H1 (cell line): ENCODE results near the gene HBD. TPM values are rescaled to one million over a fixed set of nuclear protein-coding genes. Genes with fewer than 3 reads are reported as not detected.

Experiments used
- CTCF ChIA-PET: fragments of 300-600 bp; sonication (Branson Sonifier 250); formaldehyde crosslinking; loops from one replicate; lab custom pipeline; 2021; ENCODE audit not compliant: partially characterized antibody; lab: Charles Lee
- POLR2A ChIA-PET: fragments of 300-600 bp; sonication (Branson Sonifier 250); formaldehyde crosslinking; loops from one replicate; lab custom pipeline; 2021; ENCODE audit warnings: inconsistent platforms; ENCODE audit not compliant: partially characterized antibody; lab: Charles Lee
- DNase-seq, 2 experiments: peaks; one replicate each; pipeline versions ENCODE4 v3.0.0 to v3.0.0-alpha.2; 2010 to 2022; ENCODE audit warnings: low spot score in 2 of 2, low read depth in 1 of 2, mixed read lengths in 1 of 2
- FAIRE-seq: peaks from 2 replicates; lab custom pipeline; 2011; peaks lifted over from hg19 to GRCh38; lab: Jason Lieb, UNC
- H2AFZ ChIP-seq: 2 replicates; pipeline ENCODE4 v1.8.1; 2012; ENCODE audit warnings: low read length, inconsistent platforms
- H2AK5ac ChIP-seq: 2 replicates; pipeline ENCODE4 v1.6.1; 2013; ENCODE audit warnings: low read depth, low read length
- H2BK120ac ChIP-seq: replicated peaks from 2 replicates; pipeline ENCODE3; 2013; ENCODE audit warnings: low read depth, low read length, inconsistent platforms
- H2BK12ac ChIP-seq: 2 replicates; pipeline ENCODE4 v1.6.1; 2013; ENCODE audit warnings: low read depth, low read length
- H2BK15ac ChIP-seq: 2 replicates; pipeline ENCODE4 v1.6.1; 2013; ENCODE audit warnings: low read length
- H2BK20ac ChIP-seq: 2 replicates; pipeline ENCODE4 v1.6.1; 2013; ENCODE audit warnings: low read length
- H2BK5ac ChIP-seq: 2 replicates; pipeline ENCODE4 v1.6.1; 2013; ENCODE audit warnings: low read depth, low read length
- H3K14ac ChIP-seq: 2 replicates; pipeline ENCODE4 v1.6.1; 2013; ENCODE audit warnings: inconsistent platforms; ENCODE audit not compliant: insufficient read length
- H3K18ac ChIP-seq: 2 replicates; pipeline ENCODE4 v1.6.1; 2013; ENCODE audit warnings: low read length; ENCODE audit errors: extremely low read depth
- H3K23ac ChIP-seq: 2 replicates; pipeline ENCODE4 v1.6.1; 2013; ENCODE audit warnings: inconsistent platforms; ENCODE audit not compliant: insufficient read length
- H3K23me2 ChIP-seq: 2 replicates; pipeline ENCODE4 v1.6.1; 2013; ENCODE audit warnings: low read depth, low read length
- H3K27ac ChIP-seq: 2 replicates; pipeline ENCODE4 v1.6.1; 2011; ENCODE audit warnings: low read depth, low read length, inconsistent platforms
- H3K27me3 ChIP-seq, 4 experiments: replicated peaks in 1 of 4; 1 replicate in 1 of 4; 2 replicates in 3 of 4; pipeline versions ENCODE4 v1.6.1 to v1.8.1; 2011 to 2013; ENCODE audit warnings: low read length in 3 of 4, mild to moderate bottlenecking in 3 of 4, inconsistent platforms in 2 of 4, mixed read lengths in 2 of 4, moderate library complexity in 1 of 4; ENCODE audit not compliant: control insufficient read depth in 3 of 4, insufficient read depth in 3 of 4; ENCODE audit errors: extremely low read depth in 1 of 4
- H3K36me3 ChIP-seq, 4 experiments: 2 replicates each; pipeline versions ENCODE4 v1.6.1 to v1.8.1; 2011 to 2013; ENCODE audit warnings: mild to moderate bottlenecking in 4 of 4, low read length in 3 of 4, moderate library complexity in 2 of 4, control low read depth in 1 of 4, inconsistent platforms in 1 of 4; ENCODE audit not compliant: insufficient read depth in 4 of 4, control insufficient read depth in 2 of 4
- H3K4ac ChIP-seq: replicated peaks from 2 replicates; pipeline ENCODE3; 2013; ENCODE audit warnings: low read length, low read depth, mixed read lengths, inconsistent platforms; ENCODE audit not compliant: insufficient read length
- H3K4me1 ChIP-seq, 4 experiments: replicated peaks in 1 of 4; 1 replicate in 1 of 4; 2 replicates in 3 of 4; pipeline versions ENCODE4 v1.6.1 to v1.8.1; 2011 to 2013; ENCODE audit warnings: low read length in 3 of 4, inconsistent platforms in 2 of 4, mixed read lengths in 1 of 4; ENCODE audit not compliant: insufficient read depth in 4 of 4, control insufficient read depth in 3 of 4
- H3K4me2 ChIP-seq, 2 experiments: 2 replicates each; pipeline versions ENCODE4 v1.6.1 to v1.8.1; 2011 to 2013; ENCODE audit warnings: low read depth in 2 of 2, low read length in 2 of 2, control low read depth in 1 of 2, inconsistent platforms in 1 of 2, mild to moderate bottlenecking in 1 of 2; ENCODE audit not compliant: insufficient read depth in 1 of 2
- H3K4me3 ChIP-seq, 4 experiments: fragments of 200-600, 300-600 bp in 1 of 4; sonication (generic), shearing (Covaris generic), sonication (Bioruptor Twin) in 1 of 4; 2 replicates each; pipeline versions ENCODE4 v1.5.1 to v1.8.1; 2011 to 2016; ENCODE audit warnings: low read length in 4 of 4, low read depth in 3 of 4, control low read depth in 2 of 4, inconsistent platforms in 2 of 4, mild to moderate bottlenecking in 2 of 4, mixed read lengths in 1 of 4, moderate library complexity in 1 of 4; ENCODE audit not compliant: insufficient read depth in 2 of 4; ENCODE audit errors: extremely low read depth in 1 of 4
- H3K56ac ChIP-seq: replicated peaks from 2 replicates; pipeline ENCODE3; 2013; ENCODE audit warnings: low read depth, mild to moderate bottlenecking, mixed read lengths, low read length, inconsistent platforms; ENCODE audit not compliant: insufficient read length
- H3K79me1 ChIP-seq: 2 replicates; pipeline ENCODE4 v1.6.1; 2013; ENCODE audit warnings: low read depth, low read length, control low read depth
- H3K79me2 ChIP-seq, 2 experiments: 2 replicates each; pipeline versions ENCODE4 v1.6.1 to v1.8.1; 2012 to 2013; ENCODE audit warnings: low read length in 2 of 2, mild to moderate bottlenecking in 2 of 2, inconsistent platforms in 1 of 2; ENCODE audit not compliant: insufficient read depth in 2 of 2, control insufficient read depth in 1 of 2
- H3K9ac ChIP-seq, 4 experiments: replicated peaks in 1 of 4; 1 replicate in 1 of 4; 2 replicates in 3 of 4; pipeline versions ENCODE4 v1.6.1 to v1.8.1; 2011 to 2013; ENCODE audit warnings: low read depth in 3 of 4, low read length in 3 of 4, control low read depth in 2 of 4, mild to moderate bottlenecking in 2 of 4, moderate library complexity in 2 of 4, inconsistent platforms in 1 of 4; ENCODE audit errors: extremely low read depth in 1 of 4
- H3K9me3 ChIP-seq, 2 experiments: 2 replicates each; pipeline versions ENCODE4 v1.6.1 to v1.8.1; 2012 to 2013; ENCODE audit warnings: mild to moderate bottlenecking in 2 of 2, moderate library complexity in 2 of 2, control low read depth in 1 of 2, inconsistent platforms in 1 of 2, low read depth in 1 of 2, low read length in 1 of 2, mixed read lengths in 1 of 2; ENCODE audit not compliant: insufficient read depth in 2 of 2
- H4K20me1 ChIP-seq, 2 experiments: replicated peaks in 1 of 2; 2 replicates each; pipeline versions ENCODE3 to v1.8.1; 2011 to 2013; ENCODE audit warnings: inconsistent platforms in 2 of 2, low read length in 2 of 2, mild to moderate bottlenecking in 1 of 2; ENCODE audit not compliant: insufficient read depth in 2 of 2, control insufficient read depth in 1 of 2
- H4K5ac ChIP-seq: 2 replicates; pipeline ENCODE4 v1.6.1; 2013; ENCODE audit warnings: low read length, low read depth, mixed read lengths, inconsistent platforms; ENCODE audit not compliant: insufficient read length
- H4K8ac ChIP-seq: 2 replicates; pipeline ENCODE4 v1.8.0; 2013; ENCODE audit warnings: mild to moderate bottlenecking, moderate library complexity, low read length, inconsistent platforms; ENCODE audit not compliant: insufficient read depth; ENCODE audit errors: extremely low read depth
- H4K91ac ChIP-seq: replicated peaks from 2 replicates; pipeline ENCODE3; 2013; ENCODE audit warnings: low read length, mixed read lengths, inconsistent platforms; ENCODE audit not compliant: insufficient read length
- BACH1 ChIP-seq: IDR thresholded peaks from 2 replicates; pipeline ENCODE4 v1.6.1; 2012; ENCODE audit warnings: low read length, improper control_type of control experiment
- CREB1 ChIP-seq: IDR thresholded peaks from 2 replicates; pipeline ENCODE4 v1.6.1; 2012; ENCODE audit warnings: inconsistent platforms
- CTBP2 ChIP-seq: IDR thresholded peaks from 2 replicates; pipeline ENCODE4 v1.7.0; 2011; ENCODE audit warnings: borderline replicate concordance, mild to moderate bottlenecking, moderate library complexity, mixed read lengths, low read length; ENCODE audit not compliant: insufficient read depth, insufficient read length
- EZH2 ChIP-seq: fragments of 200-600 bp; sonication (generic); IDR thresholded peaks from 2 replicates; pipeline ENCODE4 v1.7.1; 2012; ENCODE audit warnings: low read depth, mild to moderate bottlenecking, moderate library complexity, low read length, inconsistent platforms; ENCODE audit not compliant: severe bottlenecking
- HDAC6 ChIP-seq: IDR thresholded peaks from one replicate; pipeline ENCODE4 v1.7.1; 2012; ENCODE audit warnings: low read depth, mild to moderate bottlenecking, inconsistent platforms, low read length, moderate library complexity
- KDM1A ChIP-seq: fragments of 200-600, 300-600 bp; sonication (generic); IDR thresholded peaks from 2 replicates; pipeline ENCODE4 v1.7.1; 2016; ENCODE audit warnings: mild to moderate bottlenecking, low read length, borderline replicate concordance
- KDM5A ChIP-seq: fragments of 200-600 bp; IDR thresholded peaks from 2 replicates; pipeline ENCODE4 v1.7.1; 2012; ENCODE audit warnings: mild to moderate bottlenecking, low read length, inconsistent platforms, mixed read lengths
- MAX ChIP-seq: IDR thresholded peaks from 2 replicates; pipeline ENCODE4 v1.6.1; 2012; ENCODE audit warnings: inconsistent platforms
- NANOG ChIP-seq: IDR thresholded peaks from 2 replicates; pipeline ENCODE4 v1.6.1; 2011; ENCODE audit warnings: low read length, low read depth, mild to moderate bottlenecking, inconsistent platforms; ENCODE audit not compliant: insufficient read depth, poor library complexity, severe bottlenecking
- PHF8 ChIP-seq: fragments of 200-600 bp; sonication (generic); conservative IDR thresholded peaks from 2 replicates; pipeline ENCODE4 v1.7.1; 2012; ENCODE audit warnings: low read depth, mild to moderate bottlenecking, inconsistent platforms, low read length, moderate library complexity
- POLR2AphosphoS5 ChIP-seq: IDR thresholded peaks from 2 replicates; pipeline ENCODE4 v1.6.1; 2011; ENCODE audit warnings: low read depth, low read length
- SP1 ChIP-seq: IDR thresholded peaks from 2 replicates; pipeline ENCODE4 v1.6.1; 2011; ENCODE audit warnings: low read depth, low read length
- WGBS, 2 experiments: shearing (Covaris generic) in 1 of 2; methylation state at CpG; one replicate each; pipeline versions ENCODE4 v1.1.6 to v1.1.7; 2013 to 2015; ENCODE audit warnings: low lambda C conversion rate in 2 of 2, mixed read lengths in 2 of 2, inconsistent platforms in 1 of 2, low coverage in 1 of 2, missing lambda C conversion rate in 1 of 2; ENCODE audit not compliant: insufficient replicate concordance in 2 of 2, insufficient coverage in 1 of 2, insufficient read length in 1 of 2; ENCODE audit errors: extremely low coverage in 1 of 2, missing lambda C conversion rate in 1 of 2; 5-methylcytosine and 5-hydroxymethylcytosine counted together
- polyA plus RNA-seq, 7 experiments: library from polyadenylated mRNA; depleted of rRNA in 3 of 7; stranded (reverse) in 5 of 7; unstranded in 2 of 7; fragments of >200 nt in 5 of 7; fragments of 200-250 nt in 2 of 7; gene quantifications; 1 replicate in 5 of 7; 2 replicates in 1 of 7; 4 replicates in 1 of 7; pipeline versions ENCODE4 v1.2.1 to v1.2.3, GENCODE V29; 2011 to 2013; ENCODE audit warnings: missing spikeins in 2 of 7, mixed read lengths in 2 of 7
- total RNA-seq: library from RNA; stranded (reverse); fragmentation: NEBNext Ultra II Directional; extraction: Animal tissue kit (Norgen Biotek cat#: 25700); gene quantifications from 2 replicates; pipeline ENCODE4 v1.2.1, GENCODE V29; 2021
- TF ChIP-seq, protein P1 (sequence below): IDR thresholded peaks from 2 replicates; pipeline ENCODE4 v1.6.1; 2011; ENCODE audit warnings: low read depth, mild to moderate bottlenecking, low read length; ENCODE audit not compliant: insufficient read depth

Gene HBD
- total and polyA plus RNA-seq, 2 of the 8 experiments (the other 6 are each of a cell fraction or from before 2014, with no cell fraction given): not detected

GRCh38 chr11:5242208-5242607, 7.9 kb upstream of the HBD start:
- Histone ChIP-seq H3K9me3 (no peaks in the 10 kb centered on the region), H2BK12ac (no peak overlapping the region), H2BK20ac (no peak overlapping the region), H3K79me2 (no peaks in the 10 kb centered on the region), H3K4ac (no peak overlapping the region), H4K20me1 (no peaks in the 10 kb centered on the region), H3K27ac (no peak overlapping the region), H2AFZ (no peak overlapping the region), H4K5ac (no peak overlapping the region), H3K9ac (no peak overlapping the region), H2BK15ac (no peak overlapping the region), H4K8ac (no peak overlapping the region), H3K4me3 (no peak overlapping the region), H3K79me1 (no peaks in the 10 kb centered on the region), H3K23ac (no peak overlapping the region), H3K23me2 (no peaks in the 10 kb centered on the region; the same call in 1 of the 2 replicates), H3K36me3 (no peaks in the 10 kb centered on the region), H2BK5ac (no peak overlapping the region), H3K27me3 (no peaks in the 10 kb centered on the region), H3K56ac (no peak overlapping the region), H2BK120ac (no peak overlapping the region), H3K4me1 (no peaks in the 10 kb centered on the region), H3K4me2 (no peak overlapping the region), H2AK5ac (no peak overlapping the region), H3K18ac (no peak overlapping the region), H4K91ac (no peak overlapping the region), H3K14ac (no peak overlapping the region)
- TF ChIP-seq KDM5A (no peak), EZH2 (no peak), BACH1 (no peak), KDM1A (no peak), CTBP2 (no peak), CREB1 (no peak), MAX (no peak), HDAC6 (no peak), SP1 (no peak), NANOG (no peak), PHF8 (no peak), POLR2AphosphoS5 (no peak)
- TF ChIP-seq, protein P1, sequence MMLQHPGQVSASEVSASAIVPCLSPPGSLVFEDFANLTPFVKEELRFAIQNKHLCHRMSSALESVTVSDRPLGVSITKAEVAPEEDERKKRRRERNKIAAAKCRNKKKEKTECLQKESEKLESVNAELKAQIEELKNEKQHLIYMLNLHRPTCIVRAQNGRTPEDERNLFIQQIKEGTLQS: no peak
- DNase-seq (no peak), FAIRE-seq (no peak)
- WGBS, 2 experiments: 83% methylated on average over 2 of the region's 2 CpGs; no CpG with 5 or more reads in 1 of the 2 experiments
- ChIA-PET POLR2A (no interaction called here), CTCF (interaction anchor here (1.4 to 1.8 kb wide), 2 partner anchors 56 to 139 kb away, joined by 3 to 4 read pairs; no protein-coding TSS in a partner anchor)
